GM18858 (cell line): ENCODE measurements around the gene KIAA1671.
"Not testable (repeated sequence)": the region's sequence is repeated elsewhere in the genome, so short reads cannot be mapped to it uniquely, and the experiment has no call there.

Experiments used
- ATAC-seq: cut with Tn5 transposase; IDR thresholded peaks from one replicate; pipeline ENCODE4 v1.9.1; 2021; ENCODE audit not compliant: unreplicated experiment

Gene KIAA1671

DNA sequence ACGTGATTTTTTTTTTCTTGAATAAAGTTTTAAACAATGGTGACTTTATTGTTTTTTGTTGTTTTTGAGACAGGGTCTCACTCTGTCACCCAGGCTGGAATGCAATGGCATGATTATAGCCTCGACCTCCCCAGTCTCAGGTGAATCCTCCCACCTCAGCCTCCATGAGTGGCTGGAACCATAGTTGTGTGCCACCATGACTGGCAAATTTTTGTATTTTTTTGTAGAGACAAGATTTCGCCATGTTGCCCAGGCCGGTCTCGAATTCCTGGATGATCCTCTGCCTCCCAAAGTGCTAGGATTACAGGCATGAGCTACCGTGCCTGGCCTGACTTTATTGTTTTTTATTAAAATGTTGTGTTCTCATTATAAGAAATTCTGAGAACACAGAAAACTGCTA lies 235.0 kb downstream of the KIAA1671 start:
- ATAC-seq, result no peak

DNA sequence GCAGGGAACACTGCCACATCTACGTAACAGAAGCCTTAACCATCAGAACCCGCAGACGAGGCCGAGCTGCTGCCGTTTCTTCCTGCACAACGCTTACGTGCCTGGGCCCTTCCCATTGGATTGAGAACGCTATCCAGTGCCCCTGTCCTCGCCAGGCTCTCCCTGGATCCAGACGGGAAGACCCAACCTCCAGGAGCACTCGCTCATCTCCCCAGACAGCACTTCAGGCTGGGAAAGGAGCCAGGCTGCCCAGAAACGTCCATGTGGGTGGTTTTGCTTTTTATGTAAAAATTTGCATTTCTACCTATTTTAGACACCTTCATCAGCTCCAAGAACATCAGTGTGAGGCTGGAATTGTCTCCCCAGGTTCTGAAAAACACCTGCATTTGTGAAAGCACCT lies 239.9 kb downstream of the KIAA1671 start:
- no peak for ATAC-seq

DNA sequence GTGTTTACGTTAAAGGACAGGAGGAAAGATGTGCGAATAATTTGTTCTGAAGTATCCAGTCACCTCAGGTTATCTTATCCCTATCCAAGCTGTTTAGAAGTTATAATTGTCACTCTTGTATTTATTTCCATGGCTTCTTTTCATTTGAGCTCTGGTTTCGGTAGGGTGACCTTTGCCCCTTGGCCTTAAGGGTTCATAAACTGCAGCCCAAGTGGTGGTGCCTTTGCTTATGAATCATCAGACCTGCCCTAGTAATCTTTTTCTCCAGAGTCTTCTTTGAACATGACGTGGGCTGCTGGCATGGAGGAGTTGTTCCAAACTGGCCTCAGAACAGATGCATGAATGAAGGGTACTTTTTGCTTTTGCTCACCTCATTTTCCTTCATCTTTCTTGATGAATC lies 240.6 kb downstream of the KIAA1671 start:
- ATAC-seq, result no peak

DNA sequence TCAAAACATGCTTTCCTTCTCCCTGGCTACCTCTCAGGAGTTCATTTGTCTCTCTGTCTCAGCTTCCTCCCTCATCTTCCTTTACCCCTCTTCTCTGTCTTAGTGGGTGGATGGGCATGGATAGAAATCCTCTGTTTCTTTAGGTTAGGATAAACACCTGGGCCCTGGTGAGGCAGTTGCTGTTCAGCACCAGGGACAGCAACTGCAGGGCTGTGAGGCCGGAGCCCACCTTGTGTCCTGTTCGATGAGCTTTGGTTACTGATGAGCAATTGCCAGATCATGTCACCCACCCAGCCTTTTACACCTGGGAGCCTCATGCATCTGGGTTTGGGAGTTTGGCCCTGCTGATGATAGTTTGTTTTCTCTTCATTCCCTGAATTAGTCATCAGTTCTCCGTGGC lies 241.0 kb downstream of the KIAA1671 start:
- no peak for ATAC-seq

DNA sequence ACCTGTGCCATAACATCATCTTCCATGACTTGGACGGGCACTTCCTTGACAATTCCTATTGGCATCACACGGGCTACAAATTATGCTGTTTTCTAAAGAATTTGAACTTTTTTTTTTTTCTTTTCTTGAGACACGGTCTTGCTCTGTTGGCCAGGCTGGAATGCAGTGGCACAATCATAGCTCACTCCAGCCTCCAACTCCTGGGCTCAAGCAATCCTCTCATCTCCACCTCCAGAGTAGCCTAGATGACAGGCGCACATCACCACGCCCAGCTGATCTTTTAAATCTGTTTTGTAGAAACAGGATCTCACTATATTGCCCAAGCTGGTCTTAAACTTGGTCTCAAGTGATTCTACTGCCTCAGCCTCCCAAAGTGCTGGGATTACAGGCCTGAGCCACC lies 243.8 kb downstream of the KIAA1671 start:
- no peak for ATAC-seq

DNA sequence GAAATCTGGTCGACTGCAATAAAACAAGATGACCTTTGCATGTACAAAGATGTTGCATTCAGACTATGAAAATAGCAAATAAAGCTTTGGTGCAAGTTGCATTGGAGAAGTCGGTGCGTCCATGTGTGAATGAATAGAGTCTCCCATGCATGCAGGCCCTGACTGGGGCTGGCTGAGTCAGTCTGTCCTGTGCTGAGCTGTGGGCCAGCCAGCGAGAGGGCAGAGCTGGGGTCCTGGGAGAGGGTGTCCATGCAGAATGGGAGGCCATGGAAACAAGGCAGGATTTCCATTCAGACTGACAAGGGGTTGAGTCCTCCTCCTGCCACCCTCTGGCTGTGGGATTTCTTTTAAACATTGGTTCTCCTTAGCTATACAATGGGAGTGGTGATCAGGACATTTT lies 244.8 kb downstream of the KIAA1671 start:
- ATAC-seq, result no peak

DNA sequence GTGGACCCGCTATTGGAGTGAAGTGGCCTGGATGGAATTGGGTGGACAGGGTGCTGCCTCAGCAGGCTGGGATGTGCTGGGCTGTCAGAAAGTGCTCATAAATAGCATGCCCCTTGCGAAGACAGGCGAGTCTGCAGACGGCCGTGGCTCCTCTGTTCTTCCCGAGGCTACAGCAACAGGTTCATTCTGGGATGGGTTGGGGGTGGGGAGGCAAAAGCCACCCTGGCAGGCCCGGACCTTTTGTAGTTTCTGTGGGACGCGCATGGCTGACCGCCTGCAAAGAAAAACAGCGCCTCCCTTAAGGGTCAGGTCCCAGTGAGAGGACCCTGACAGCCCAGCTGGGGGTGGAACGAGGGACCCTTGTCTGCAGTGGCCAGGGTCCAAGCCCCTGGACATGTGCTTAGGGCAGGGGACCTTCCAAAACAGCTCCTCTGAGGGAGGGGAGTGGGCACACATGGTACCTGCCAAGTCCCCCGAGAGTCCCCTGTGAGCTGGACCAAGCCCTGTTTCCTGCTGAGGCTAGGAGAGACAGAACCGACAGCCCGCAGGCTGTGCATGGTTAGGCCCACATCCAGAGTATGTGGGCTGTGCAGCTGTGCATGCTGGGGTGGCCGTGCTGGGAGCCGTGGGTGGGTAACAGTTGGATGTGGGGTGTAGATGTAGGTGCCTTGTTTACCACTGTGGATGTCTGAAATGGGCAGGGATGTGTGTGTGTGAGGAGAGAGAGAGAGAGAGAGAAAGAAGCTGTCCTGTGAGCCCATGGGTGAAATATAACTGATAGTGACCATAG lies 247.4 kb downstream of the KIAA1671 start, which contains the start of gene CRYBB3:
TSS of gene CRYBB3 (plus strand) at position 128 of the 790 bp plus-strand sequence. CDS start 1,539 bp downstream, outside the sequence.
- ATAC-seq, result no peak

DNA sequence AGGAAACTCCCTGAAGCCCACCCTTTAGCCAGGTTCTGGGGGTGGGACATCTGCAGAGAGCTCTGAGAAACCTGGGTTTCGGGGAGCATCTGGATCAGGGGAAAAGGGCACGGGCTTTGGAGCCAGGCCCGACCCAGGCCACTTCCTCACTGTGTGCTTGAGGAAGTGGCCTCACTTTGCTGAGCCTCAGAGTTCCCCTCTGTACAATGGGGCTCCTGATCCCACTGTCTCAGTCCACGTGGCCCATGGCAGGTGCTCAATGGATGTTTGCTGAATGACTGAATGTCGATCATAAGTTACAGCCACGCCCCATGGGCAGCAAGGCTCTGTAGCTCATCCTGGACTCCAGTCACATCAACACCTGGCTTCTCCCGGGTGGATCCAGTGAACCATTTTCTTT lies 248.5 kb downstream of the KIAA1671 start:
- no peak for ATAC-seq

DNA sequence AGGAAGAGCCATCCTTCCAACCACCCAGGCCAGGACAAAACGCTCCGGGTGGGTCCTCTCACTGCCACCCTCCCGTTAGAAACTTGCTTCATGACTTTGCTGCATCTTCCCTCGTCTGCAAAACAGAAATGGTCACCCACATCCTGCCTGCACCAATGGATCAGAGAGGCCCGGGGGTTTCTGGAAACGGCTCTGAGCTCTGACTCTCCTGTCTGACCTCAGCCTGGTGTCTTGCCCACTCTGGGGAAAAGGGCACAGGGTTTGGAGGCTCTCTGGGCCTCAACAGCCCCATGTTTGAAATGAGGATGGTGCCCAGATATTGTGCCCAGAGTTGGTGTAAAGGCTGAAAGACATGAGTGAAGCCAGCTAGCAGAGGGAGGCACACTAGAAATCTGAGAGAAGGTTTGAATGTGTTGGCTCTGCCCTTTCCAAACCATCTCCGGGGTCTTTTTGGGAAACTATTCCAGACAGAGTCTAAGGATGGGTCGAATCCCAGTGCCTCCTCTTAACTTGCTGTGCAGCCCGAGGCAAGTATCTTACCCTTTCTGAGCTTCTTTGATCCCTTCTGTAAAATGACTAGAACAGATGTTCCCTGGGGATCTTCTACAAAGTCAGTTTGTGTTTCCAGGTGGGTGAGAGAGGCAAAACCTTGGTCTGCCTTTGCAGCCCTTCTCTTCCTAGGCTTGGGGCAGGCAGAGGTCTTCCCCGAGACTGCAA lies 249.2 kb downstream of the KIAA1671 start:
- ATAC-seq, result no peak

DNA sequence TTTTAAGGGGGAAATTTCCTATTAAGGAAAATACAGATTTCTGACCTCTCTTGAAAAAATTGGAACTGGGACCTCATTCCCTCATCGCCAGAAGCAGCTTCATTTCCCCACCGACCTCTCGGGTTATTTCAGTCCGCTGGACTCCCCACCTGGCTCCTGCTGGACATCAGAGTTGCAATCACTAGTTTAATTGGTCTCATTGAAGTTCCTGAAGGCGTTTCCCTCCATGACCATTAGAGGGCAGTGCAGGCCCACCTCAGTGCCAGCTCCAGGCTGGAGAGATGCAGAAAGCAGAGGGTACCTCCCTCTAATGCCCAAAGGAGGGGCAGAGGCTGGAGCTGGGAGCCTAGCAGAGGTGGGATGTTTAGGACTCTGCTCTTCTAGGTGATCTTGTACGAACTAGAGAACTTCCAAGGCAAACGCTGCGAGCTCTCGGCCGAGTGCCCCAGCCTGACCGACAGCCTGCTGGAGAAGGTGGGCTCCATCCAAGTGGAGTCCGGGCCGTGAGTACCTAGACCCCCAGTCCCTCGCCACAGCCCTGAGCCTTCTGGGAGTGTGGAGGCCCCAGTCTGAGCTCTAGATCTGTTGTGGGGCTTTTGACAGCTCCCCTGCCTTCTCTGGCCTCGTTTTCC lies 249.9 kb downstream of the KIAA1671 start:
- ATAC-seq, result no peak

DNA sequence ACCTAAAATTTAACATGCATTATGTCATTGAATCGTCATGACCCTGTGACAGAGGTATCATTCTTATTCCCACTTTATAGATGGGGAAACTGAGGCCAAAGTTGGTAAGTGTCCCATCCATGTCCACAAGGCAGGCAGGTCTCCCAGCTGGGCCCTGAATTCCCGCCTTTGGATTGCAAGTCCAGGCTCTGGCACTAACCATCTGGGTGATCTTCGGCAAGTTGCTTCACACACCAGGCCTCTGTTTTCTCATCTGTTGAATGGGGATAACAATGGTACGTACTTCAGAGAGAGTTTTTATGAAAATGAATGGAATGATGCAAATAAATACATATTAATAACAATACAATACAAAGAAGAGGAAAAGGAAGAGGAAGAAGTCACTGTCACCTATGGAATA lies 250.6 kb downstream of the KIAA1671 start:
- no peak for ATAC-seq

DNA sequence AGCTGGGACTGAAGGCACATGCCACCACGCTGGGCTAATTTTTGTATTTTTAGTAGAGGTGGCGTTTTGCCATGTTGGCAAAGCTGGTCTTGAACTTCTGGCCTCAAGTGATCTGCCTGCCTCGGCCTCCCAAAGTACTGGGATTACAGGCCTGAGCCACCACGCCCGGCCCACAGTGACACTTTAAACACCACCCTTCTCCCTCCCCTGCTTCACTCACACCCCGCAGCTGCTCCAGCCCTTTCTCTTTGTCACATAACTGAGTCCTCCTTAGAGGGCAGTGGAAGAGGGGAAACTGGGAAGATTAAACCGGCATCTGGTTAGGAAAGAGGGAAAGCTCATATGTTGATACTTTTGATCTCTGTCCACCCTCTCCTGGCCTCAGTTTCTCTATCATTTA lies 252.0 kb downstream of the KIAA1671 start:
- not testable (repeated sequence) for ATAC-seq

DNA sequence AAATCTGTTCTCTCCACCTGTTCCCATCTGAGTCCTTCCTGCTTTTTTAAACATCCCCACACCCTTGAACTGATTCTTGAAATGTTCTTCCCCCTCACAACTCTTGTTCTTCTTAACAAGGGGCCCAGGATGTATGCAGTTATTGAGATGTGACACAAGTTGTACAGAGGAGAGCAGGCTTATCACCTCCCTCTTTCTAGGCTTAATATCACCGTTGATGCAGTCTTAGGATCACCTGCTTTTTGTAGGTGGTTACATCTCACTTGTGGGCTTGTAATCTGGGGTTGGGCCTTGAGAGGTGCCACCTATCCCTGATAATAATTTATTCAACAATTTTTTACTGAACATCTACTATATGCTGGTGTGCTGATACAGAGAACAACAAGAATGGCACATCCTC lies 253.3 kb downstream of the KIAA1671 start:
- no peak for ATAC-seq

DNA sequence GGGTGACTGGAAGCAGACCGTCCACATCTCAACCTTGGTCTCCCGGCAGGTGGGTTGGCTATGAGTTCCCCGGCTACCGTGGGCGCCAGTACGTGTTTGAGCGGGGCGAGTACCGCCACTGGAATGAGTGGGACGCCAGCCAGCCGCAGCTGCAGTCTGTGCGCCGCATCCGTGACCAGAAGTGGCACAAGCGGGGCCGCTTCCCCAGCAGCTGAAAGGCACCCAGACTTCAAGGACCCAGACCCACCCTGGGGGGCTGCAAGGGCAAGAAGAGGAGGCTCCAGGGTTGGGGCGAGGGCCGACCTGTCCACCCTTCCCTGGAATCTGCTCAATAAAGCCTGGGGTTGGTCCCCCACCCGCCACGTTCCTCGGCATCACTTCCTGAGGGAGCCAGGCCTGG lies 254.5 kb downstream of the KIAA1671 start:
- ATAC-seq, result no peak

DNA sequence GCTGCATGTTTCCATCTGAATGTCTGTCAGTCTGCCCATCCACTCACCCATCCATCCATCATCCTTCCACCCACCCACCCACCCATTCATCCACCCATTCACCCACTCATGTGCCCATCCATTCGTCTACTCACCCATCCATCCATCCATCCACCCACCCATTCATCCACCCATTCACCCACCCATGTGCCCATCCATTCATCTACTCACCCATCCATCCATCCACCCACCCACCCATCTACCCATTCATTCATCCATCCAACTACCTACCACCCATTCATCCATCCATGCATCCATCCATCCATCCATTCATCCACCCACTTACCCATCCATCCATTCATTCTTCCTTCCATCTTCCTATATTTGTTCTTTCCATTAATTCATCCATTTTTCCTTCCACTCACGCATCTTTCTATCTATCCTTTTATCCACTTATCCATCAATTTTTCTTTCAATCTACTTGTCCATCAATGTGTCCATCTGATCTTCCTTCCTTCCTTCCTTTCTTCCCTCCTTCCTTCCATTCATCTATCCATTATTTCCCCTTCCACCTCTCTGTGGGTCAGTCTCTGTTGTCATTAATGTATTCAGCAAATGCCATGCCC lies 255.1 kb downstream of the KIAA1671 start:
- ATAC-seq, result no peak

DNA sequence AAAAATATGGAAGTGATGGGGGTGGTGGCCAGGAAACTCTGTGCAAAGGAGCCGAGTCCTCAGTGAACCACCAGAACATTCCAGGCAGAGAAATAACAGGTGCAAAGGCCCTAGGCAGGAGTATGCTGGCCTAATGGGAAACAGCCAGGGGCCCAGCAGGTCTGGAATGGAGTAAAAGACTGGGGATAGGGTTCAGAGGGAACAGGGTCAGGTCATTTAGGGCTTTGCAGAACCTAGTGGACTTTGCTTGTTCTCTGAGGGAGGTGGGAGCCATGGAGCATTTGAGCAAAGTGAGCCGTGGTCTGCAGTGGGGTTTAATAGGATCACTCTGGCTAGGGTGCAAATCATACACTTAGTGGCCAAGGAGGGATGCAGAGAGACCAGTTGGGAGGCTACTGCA lies 255.8 kb downstream of the KIAA1671 start:
- no peak for ATAC-seq

DNA sequence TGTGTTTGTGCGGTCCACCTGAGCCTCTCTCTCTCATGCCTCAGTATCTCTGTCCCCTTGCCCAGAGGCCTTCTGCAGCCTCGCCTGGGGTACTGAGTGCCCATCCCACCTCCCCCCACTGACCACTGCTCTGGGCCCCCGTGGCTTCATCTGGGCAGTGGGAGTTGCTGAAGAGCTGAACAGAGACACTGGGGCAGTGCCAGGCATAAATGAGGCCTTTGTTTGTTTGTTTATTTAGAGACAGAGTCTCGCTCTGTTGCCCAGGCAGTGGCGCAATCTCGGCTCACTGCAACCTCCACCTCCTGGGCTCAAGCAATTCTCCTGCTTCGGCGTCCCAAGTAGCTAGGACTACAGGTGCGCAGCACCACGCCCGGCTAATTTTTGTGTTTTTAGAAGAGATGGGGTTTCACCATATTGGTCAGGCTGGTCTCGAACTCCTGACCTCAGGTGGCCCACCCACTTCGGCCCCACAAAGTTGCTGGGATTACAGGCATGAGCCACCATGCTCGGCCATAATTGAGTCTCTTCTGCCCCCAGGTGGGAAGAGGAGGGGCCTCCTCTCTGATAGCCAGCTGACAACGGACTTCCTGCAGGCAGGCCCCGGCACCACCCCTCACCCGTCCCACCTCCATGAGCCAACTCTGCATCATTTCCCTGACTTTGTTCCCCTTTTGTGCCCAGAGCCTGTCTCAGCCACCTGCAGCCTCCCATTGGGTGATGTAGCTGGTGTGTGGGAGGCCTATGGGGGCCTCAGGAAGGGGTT lies 256.4 kb downstream of the KIAA1671 start:
- ATAC-seq, result no peak

DNA sequence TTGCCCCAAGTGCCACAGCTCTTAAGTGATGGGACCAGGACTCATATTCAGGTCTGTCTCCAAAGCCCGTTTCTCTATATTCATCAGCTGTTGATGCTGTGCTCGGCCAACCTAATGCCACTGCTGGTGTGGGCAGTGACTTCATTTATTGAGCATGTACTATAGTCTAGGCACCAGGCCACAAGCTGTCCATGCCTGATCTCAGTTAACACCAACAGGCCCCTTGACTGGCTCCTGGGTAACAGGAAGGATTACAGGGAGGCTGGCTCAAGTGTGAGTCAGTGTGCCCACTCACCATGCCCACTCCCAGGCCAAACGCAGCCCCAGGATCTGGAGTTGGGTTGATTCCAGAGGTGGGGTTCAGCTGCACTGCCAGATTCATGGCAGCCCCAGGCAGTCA lies 258.3 kb downstream of the KIAA1671 start:
- ATAC-seq, result no peak

DNA sequence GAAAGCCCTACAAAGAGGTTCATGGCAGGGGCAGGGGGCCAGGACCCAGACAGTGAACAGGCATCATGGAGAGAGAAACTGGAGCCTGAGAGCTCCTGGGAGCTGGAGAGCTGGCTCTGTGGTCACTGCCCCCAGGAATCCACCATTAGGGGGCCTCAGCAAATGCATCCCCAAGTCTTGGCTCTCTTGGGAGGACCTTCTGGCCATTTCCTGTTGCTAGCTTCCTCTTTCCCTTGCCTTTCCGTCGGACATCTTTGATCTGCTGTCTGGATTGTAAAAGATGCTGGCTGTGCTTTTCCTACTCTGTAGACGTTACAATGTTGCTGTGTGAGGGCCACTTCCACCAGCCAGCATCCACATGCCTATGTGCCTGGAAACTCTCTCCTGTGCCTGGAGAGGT lies 259.8 kb downstream of the KIAA1671 start:
- no peak for ATAC-seq

DNA sequence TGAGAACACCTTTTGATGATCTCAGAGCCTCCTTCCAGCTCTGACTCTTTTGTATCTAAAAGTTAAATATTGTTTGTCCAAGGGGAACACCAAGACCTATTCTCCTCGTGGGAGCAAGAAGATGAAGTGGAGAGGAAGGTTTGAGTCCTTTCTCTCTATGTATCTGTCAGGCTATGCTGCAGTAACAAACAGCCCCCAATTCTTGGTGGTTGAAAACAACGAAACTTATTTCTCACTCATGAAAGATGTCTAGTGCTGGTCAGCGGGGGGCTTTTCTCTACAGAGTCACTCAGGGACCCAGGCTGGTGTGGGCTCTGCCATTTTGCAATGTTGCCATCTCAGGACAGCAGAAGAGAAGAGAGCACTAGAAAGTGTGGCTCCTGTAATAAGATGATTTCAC lies 260.7 kb downstream of the KIAA1671 start:
- no peak for ATAC-seq

DNA sequence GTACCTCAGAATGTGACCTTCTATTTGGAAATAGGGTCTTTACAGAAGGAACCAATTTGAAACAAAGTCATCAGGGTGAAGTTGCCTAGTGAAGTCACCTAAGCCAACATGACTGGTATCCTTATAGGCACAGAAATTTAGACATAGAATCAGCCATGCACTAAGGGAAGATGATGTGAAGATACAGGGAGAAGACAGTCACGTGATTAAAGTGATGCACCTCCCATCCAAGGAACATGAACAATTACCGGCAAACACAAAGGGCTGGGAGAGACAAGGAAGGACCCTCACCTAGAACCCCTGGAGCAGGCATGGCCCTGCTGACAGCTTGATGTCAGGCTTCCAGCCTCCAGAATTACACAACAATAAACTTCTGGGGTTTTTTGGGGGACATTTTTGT lies 263.7 kb downstream of the KIAA1671 start:
- no peak for ATAC-seq
